Stomach (tissue), 4 donors: ENCODE data around the gene SLC13A2.

Experiments
- CTCF ChIP-seq, 7 experiments: fragments of 450-650 bp in 4 of 7; fragments of 200-600 bp in 3 of 7; sonication (generic) in 3 of 7; IDR thresholded peaks; one replicate each; pipeline ENCODE4 v1.5.1; 2016 to 2019; ENCODE audit warnings: antibody characterized with exemption in 7 of 7, control low read depth in 2 of 7, mild to moderate bottlenecking in 1 of 7
- EP300 ChIP-seq: sonication (generic); formaldehyde crosslinking; IDR thresholded peaks from one replicate; pipeline ENCODE4 v1.6.1; 2017; ENCODE audit warnings: antibody characterized with exemption
- POLR2A ChIP-seq, 4 donors: fragments of 450-650 bp; IDR thresholded peaks; one replicate each; pipeline ENCODE4 v1.6.1; 2016; ENCODE audit warnings: antibody characterized with exemption in 4 of 4, control low read depth in 2 of 4, mild to moderate bottlenecking in 1 of 4, moderate library complexity in 1 of 4
- POLR2AphosphoS5 ChIP-seq, 3 donors: sonication (generic); formaldehyde crosslinking; IDR thresholded peaks; one replicate each; pipeline ENCODE4 v1.6.1; 2016; ENCODE audit warnings: antibody characterized with exemption in 3 of 3

- TF ChIP-seq CTCF (IDR thresholded peaks at IDR 0.05) (no peak), EP300 (no peak), POLR2A (IDR thresholded peaks at IDR 0.05) (no peak), POLR2AphosphoS5 (IDR thresholded peaks at IDR 0.05) (no peak)
These were observed 32.7 kb downstream of the SLC13A2 start, which contains the start of gene FOXN1 for GRCh38 chr17:28505986-28506665.
